ELR (cell line): ENCODE results near the gene FAH.
A peak's percentile ranks its signal among the peaks of the same experiment; 100 is the strongest.

Source experiments
- DNase-seq: peaks from one replicate; pipeline ENCODE4 v3.0.0-alpha.2; 2015; ENCODE audit warnings: low read depth

Gene FAH

DNA sequence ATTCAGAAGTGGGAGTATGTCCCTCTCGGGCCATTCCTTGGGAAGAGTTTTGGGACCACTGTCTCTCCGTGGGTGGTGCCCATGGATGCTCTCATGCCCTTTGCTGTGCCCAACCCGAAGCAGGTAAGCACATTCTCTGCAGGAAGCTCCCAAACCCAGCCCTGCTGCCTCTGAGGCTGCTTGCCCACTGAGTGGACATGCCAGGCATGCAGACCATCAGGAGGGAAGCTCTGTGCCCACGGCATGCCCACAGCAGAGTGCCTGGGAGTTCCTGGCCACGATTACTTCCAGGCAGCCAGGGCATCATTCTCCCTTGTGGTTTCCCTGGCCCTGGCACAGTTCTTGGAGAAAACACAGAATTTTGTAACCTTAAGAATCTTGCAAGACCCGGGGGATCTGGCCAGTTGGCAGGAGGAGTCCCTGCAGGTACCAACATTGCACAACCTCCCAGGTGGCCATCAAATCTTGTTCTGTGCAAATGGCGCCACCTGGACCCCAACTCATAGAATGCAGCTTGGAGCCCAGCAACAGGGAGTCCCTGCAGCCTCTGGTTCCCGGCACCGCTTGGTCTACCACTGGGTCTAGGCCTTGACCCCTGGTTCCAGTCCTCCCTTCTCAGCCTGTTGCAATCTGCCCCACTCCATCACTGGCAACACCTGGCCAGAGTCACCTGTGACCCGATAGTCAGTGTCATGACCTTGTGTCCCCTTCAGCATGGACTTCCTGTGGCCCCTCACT is 20.4 kb downstream of the FAH start:
- DNase-seq, result peak; percentile 65

DNA sequence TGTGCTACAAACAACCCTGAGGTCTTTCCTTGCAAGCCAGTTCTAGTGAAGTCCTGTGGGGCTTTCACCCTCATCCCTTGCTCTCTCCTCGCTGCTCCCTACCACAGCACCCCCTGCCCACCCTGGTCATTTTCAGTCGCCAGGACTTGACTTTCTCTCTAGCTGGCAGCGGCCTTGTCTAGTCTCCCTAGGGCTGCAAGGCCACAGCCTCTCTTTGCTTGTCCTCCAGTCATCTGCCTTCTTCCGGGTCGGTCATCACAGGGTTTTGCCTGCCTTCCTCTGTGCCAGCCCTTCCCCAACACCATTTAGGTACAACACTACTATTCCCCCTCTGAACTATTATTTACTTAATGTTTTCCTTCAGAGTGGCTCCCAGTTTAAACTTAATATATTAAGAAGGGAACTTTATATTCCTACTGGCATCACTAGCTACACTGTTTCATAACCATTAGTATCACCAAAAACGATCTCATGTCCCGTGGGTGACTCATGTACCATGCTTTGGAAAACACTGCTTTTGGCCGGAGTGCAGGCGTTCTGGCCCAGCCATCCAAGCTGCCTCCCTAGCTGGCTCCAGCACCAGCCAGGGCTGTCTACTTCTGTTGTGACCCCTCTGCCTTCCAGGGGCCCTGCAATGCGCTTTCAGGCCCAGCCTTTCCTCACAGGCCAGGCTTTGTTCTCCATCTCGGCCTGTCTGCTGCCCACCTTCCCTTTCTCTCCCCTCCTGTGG is 21.4 kb downstream of the FAH start:
- peak; percentile 71 for DNase-seq

DNA sequence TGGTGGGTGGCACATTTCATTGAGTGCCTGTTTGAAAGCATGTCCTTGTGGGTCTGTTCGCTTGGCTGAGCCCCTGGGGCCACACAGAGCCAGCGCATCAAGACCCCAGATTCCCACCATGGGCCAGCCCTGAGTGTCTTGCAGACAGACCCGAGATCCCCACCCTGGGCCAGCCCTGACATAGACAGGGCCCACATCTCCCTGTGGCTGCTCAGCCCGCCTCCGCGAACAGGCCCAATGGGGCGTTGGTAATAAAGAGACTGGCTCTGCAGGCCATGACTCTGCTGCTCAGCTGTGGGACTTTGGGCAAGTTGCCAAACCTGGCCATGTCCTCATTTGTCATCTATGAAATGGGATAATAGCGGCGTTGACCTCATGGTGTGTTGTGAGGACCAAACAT is 22.6 kb downstream of the FAH start:
- DNase-seq, result no peak

GRCh38 chr15:80176443-80176842 is 23.6 kb downstream of the FAH start:
- no peak for DNase-seq

- DNase-seq, result no peak
Measured at GRCh38 chr15:80177156-80177555, 24.4 kb downstream of the FAH start.

- peak; percentile 92 for DNase-seq
Measured at GRCh38 chr15:80179025-80179759, 26.4 kb downstream of the FAH start.

GRCh38 chr15:80179935-80180334 is 27.1 kb downstream of the FAH start:
- DNase-seq, result no peak

GRCh38 chr15:80180468-80180867 is 27.7 kb downstream of the FAH start:
- no peak for DNase-seq

DNA sequence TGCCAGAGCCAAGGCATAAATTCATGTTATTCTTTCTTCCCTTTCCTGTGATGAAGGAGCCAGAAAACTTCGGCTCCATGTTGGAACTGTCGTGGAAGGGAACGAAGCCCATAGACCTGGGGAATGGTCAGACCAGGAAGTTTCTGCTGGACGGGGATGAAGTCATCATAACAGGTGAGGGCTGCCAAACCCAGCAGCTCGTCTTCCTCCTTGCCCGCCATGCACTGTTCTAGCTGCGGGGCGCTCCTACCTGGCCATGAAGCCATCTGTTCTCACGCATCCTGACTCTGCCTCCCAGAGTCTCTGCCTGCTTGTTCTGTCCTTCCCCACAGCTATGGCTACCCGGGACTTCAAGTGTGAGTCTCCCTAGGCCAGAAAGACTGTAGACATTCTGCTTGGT is 28.2 kb downstream of the FAH start:
- DNase-seq, result no peak

GRCh38 chr15:80182611-80183261 is 29.9 kb downstream of the FAH start:
- peak; percentile 26 for DNase-seq

GRCh38 chr15:80183306-80183705 is 30.5 kb downstream of the FAH start:
- DNase-seq, result no peak

DNA sequence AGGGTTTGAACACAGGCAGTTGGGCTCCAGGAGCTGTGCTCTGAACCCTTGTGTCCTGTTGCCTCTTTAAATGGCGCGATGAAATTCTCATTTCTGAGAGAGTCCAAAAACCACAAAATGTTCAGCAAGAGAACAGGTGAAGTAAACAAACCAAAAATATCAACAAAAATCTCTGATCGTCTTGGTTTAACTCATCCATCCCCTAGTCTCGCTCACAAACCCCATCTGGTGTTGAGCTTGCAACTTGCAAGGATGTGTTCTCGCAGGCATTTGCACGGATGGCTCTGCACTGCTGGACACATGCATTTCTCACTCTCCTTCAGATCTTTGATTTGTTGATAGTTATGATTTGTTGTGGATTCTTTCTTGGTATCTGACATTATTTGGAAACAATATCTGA is 31.1 kb downstream of the FAH start:
- DNase-seq, result peak; percentile 17

GRCh38 chr15:80184554-80184953 is 31.8 kb downstream of the FAH start:
- DNase-seq, result no peak

- no peak for DNase-seq
Measured at GRCh38 chr15:80185152-80185551, 32.4 kb downstream of the FAH start.

DNA sequence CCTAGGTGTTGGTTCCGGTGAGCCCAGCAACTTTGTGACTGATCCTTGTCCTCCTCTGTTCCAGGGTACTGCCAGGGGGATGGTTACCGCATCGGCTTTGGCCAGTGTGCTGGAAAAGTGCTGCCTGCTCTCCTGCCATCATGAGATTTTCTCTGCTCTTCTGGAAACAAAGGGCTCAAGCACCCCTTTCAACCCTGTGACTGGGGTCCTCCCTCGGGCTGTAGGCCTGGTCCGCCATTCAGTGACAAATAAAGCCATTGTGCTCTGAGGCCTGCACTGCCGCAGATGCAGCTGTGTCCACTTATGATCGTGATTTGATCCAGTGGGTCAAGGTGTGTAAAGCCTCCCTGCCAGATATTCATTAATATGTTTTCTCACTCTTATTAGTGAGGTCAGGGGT is 33.3 kb downstream of the FAH start:
- DNase-seq, result no peak

GRCh38 chr15:80186597-80186996 is 33.8 kb downstream of the FAH start:
- DNase-seq, result no peak

GRCh38 chr15:80188251-80188650 is 35.5 kb downstream of the FAH start:
- no peak for DNase-seq

GRCh38 chr15:80191198-80191597 is 38.4 kb downstream of the FAH start:
- DNase-seq, result no peak

GRCh38 chr15:80191897-80192595 is 39.2 kb downstream of the FAH start:
- DNase-seq, result no peak

DNA sequence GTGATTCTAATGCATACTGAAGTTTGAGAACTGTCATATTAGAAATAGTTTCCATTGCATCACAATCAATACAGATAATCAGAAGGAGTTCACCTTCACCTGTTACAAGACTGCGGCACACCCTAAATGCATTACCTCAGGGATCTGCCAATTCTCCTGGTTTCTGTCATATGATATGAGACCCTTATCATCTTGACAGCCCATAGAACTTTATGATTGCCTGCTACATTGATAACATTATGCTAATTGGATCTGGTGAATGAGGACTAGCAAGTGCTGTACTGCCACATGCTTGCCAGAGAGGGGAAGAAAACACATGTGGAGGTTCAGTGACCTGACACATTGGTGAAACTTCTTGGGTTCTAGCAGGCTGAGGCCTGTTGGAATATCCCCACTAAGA is 41.4 kb downstream of the FAH start:
- no peak for DNase-seq

GRCh38 chr15:80194914-80195313 is 42.1 kb downstream of the FAH start:
- DNase-seq, result no peak

GRCh38 chr15:80199366-80199765 is 46.6 kb downstream of the FAH start:
- no peak for DNase-seq
